K562 (cell line): ENCODE data around the gene GCHFR. TPM values are rescaled to one million over a fixed set of nuclear protein-coding genes. Genes with fewer than 3 reads are reported as not detected.

Source experiments
- ATF2 ChIP-seq: sonication (generic); formaldehyde crosslinking; IDR thresholded peaks from 2 replicates; pipeline ENCODE4 v1.8.1; 2022; ENCODE audit warnings: missing genetic modification reagents
- HNRNPK ChIP-seq: fragments of 200-400 bp; formaldehyde crosslinking; IDR thresholded peaks from one replicate; pipeline ENCODE4 v1.6.1; 2018; ENCODE audit warnings: mild to moderate bottlenecking, low read depth, low read length; ENCODE audit not compliant: poor library complexity, severe bottlenecking
- MAFF ChIP-seq: IDR thresholded peaks from 2 replicates; pipeline ENCODE4 v1.6.1; 2012; ENCODE audit warnings: low read length, improper control_type of control experiment
- NFIC ChIP-seq: fragments of 450-650 bp; IDR thresholded peaks from 2 replicates; pipeline ENCODE4 v1.6.1; 2017; ENCODE audit warnings: mild to moderate bottlenecking, inconsistent platforms
- SLC30A9 ChIP-seq: fragments of 250-450 bp; sonication (Bioruptor Pico); IDR thresholded peaks from 2 replicates; pipeline ENCODE4 v1.8.0; 2022; ENCODE audit warnings: mild to moderate bottlenecking, moderate library complexity
- SMAD3 ChIP-seq: fragments of 450-650 bp; formaldehyde crosslinking; conservative IDR thresholded peaks from 2 replicates; pipeline ENCODE4 v1.4.0; 2020; ENCODE audit warnings: mild to moderate bottlenecking
- SRSF9 ChIP-seq: fragments of 200-400 bp; formaldehyde crosslinking; IDR thresholded peaks from 2 replicates; pipeline ENCODE4 v1.6.1; 2017; ENCODE audit warnings: low read depth, low read length, borderline replicate concordance
- STAT5A ChIP-seq: IDR thresholded peaks from 2 replicates; pipeline ENCODE4 v1.6.1; 2012; ENCODE audit warnings: low read length, inconsistent platforms, borderline replicate concordance
- ZFP30 ChIP-seq: fragments of 250-450 bp; sonication (Bioruptor Pico); IDR thresholded peaks from 2 replicates; pipeline ENCODE4 v1.8.0; 2022; ENCODE audit warnings: moderate library complexity, mild to moderate bottlenecking, inconsistent platforms, borderline replicate concordance
- ZFP91 ChIP-seq: sonication (generic); formaldehyde crosslinking; IDR thresholded peaks from 2 replicates; pipeline ENCODE4 v1.8.0; 2022; ENCODE audit warnings: mild to moderate bottlenecking, missing genetic modification reagents
- ZFPM2 ChIP-seq: fragments of 250-450 bp; sonication (Bioruptor Pico); IDR thresholded peaks from 2 replicates; pipeline ENCODE4 v1.5.1; 2022; ENCODE audit warnings: mild to moderate bottlenecking
- ZNF224 ChIP-seq: sonication (generic); formaldehyde crosslinking; IDR thresholded peaks from 2 replicates; pipeline ENCODE4 v1.8.0; 2022; ENCODE audit warnings: mild to moderate bottlenecking, missing genetic modification reagents
- ZNF24 ChIP-seq: fragments of 450-650 bp; IDR thresholded peaks from 2 replicates; pipeline ENCODE4 v1.6.1; 2016
- polyA plus RNA-seq, 8 experiments: library from polyadenylated mRNA; depleted of rRNA in 4 of 8; stranded (reverse) in 5 of 8; unstranded in 3 of 8; fragments of >200 nt; fragmentation: Nextera tagmentation in 2 of 8; fragmentation: Illumina TruSeq in 1 of 8; extraction: Ambion mirVana in 2 of 8; extraction: Trizol in 1 of 8; gene quantifications; 2 replicates each; pipeline versions ENCODE4 v1.2.1 to v1.2.3, GENCODE V29; 2011 to 2014; ENCODE audit warnings: inconsistent platforms in 1 of 8, missing spikeins in 1 of 8
- total RNA-seq, 7 experiments: library from RNA; depleted of rRNA in 6 of 7; stranded (reverse); fragments of >200 nt in 6 of 7; fragmentation: Illumina TruSeq in 2 of 7; extraction: Trizol in 2 of 7; gene quantifications; 2 replicates each; pipeline versions ENCODE4 v1.2.1 to v1.2.3, GENCODE V29; 2011 to 2021; ENCODE audit warnings: low replicate concordance in 1 of 7
- TF ChIP-seq, protein P1 (sequence below), 3 experiments: IDR thresholded peaks in 2 of 3; conservative IDR thresholded peaks in 1 of 3; 2 replicates each; pipeline ENCODE4 v1.5.1; 2011 to 2012; ENCODE audit warnings: low read length in 3 of 3, mild to moderate bottlenecking in 3 of 3, control low read depth in 2 of 3, improper control_type of control experiment in 1 of 3, inconsistent platforms in 1 of 3, low read depth in 1 of 3, mixed read lengths in 1 of 3, moderate library complexity in 1 of 3; ENCODE audit not compliant: insufficient read depth in 2 of 3
- TF ChIP-seq, protein P2 (sequence below): fragments of 450-650 bp; formaldehyde crosslinking; IDR thresholded peaks from 2 replicates; pipeline ENCODE4 v1.4.0; 2022; ENCODE audit warnings: missing genetic modification characterization
- TF ChIP-seq, protein P3 (sequence below): fragments of 450-650 bp; IDR thresholded peaks from 2 replicates; pipeline ENCODE4 v1.7.1; 2018; ENCODE audit warnings: mild to moderate bottlenecking, low read depth; ENCODE audit not compliant: partially characterized antibody
- TF ChIP-seq, protein P4 (sequence below): sonication (generic); formaldehyde crosslinking; IDR thresholded peaks from 2 replicates; pipeline ENCODE4 v1.9.0; 2022; ENCODE audit warnings: mild to moderate bottlenecking, missing genetic modification reagents

GCHFR gene
- total and polyA plus RNA-seq, 9 of the 15 experiments (the other 6 are each of a cell fraction or from before 2014, with no cell fraction given), result 8.7 to 83.5 (median 20.8) TPM

DNA sequence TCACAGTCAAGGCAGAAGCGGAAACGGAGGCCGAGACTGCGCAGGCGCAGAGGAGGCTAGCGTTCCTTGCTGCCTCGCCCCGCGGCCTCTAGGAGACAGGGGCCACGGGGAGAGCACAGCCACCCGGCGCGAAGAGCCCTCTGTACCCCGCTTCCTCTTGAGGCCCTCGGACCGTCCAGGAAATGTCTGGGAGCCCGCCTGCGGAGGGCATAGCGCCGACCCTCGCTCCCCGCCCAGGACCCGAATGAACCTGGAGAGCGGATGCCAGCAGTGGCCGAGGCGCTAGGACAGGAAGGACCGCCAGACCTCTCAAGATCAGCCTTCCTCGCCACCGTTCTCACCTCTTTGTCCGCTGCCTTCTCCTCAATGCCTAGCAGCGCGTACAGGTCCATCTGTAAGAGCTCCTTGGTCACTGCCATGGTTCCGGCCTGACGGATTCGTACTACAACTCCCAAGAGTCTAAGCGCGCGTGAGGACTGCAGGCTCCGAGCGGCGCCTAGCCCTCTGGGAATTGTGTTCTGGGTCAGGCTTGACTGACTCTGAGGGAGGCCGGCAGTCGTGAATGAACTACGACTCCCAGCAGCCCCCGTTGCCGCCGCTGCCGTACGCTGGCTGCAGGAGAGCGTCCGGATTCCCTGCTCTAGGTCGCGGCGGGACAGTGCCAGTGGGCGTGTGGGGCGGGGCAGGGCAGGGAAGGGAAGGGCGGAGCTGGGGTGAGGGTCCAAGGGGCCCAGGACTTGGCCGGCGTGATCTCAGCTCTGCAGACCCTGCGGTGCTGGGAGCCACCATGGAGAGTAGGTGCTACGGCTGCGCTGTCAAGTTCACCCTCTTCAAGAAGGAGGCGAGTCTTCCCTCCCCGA lies 43.4 kb downstream of the GCHFR start, which contains the start of the genes DNAJC17 and ZFYVE19 (continued):
- TF ChIP-seq ZFP91 (CRISPR knock-in tag) (no peak), ZNF24 (no peak), ZFPM2 (CRISPR knock-in tag) (no peak), SLC30A9 (CRISPR knock-in tag) (no peak), STAT5A (no peak), ZNF224 (CRISPR knock-in tag) (no peak), NFIC (no peak), ATF2 (CRISPR knock-in tag) (no peak), HNRNPK (no peak), MAFF (no peak), ZFP30 (CRISPR knock-in tag) (no peak), SRSF9 (no peak), SMAD3 (CRISPR knock-in tag) (0 out of 2 replicates have a peak, but pooled peaks have one; percentile 28)
- TF ChIP-seq, protein P1, sequence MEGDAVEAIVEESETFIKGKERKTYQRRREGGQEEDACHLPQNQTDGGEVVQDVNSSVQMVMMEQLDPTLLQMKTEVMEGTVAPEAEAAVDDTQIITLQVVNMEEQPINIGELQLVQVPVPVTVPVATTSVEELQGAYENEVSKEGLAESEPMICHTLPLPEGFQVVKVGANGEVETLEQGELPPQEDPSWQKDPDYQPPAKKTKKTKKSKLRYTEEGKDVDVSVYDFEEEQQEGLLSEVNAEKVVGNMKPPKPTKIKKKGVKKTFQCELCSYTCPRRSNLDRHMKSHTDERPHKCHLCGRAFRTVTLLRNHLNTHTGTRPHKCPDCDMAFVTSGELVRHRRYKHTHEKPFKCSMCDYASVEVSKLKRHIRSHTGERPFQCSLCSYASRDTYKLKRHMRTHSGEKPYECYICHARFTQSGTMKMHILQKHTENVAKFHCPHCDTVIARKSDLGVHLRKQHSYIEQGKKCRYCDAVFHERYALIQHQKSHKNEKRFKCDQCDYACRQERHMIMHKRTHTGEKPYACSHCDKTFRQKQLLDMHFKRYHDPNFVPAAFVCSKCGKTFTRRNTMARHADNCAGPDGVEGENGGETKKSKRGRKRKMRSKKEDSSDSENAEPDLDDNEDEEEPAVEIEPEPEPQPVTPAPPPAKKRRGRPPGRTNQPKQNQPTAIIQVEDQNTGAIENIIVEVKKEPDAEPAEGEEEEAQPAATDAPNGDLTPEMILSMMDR (IDR thresholded peaks at IDR 0.05 in 2 of 3, conservative IDR thresholded peaks at IDR 0.05 in 1 of 3; ENCODE audit: insufficient read depth in 2 of 3, low read depth in 1 of 3, low read length in 3 of 3), result peak; percentile 8 to 21 (median 12); a peak in 2 of 6 replicates
- TF ChIP-seq, protein P2, sequence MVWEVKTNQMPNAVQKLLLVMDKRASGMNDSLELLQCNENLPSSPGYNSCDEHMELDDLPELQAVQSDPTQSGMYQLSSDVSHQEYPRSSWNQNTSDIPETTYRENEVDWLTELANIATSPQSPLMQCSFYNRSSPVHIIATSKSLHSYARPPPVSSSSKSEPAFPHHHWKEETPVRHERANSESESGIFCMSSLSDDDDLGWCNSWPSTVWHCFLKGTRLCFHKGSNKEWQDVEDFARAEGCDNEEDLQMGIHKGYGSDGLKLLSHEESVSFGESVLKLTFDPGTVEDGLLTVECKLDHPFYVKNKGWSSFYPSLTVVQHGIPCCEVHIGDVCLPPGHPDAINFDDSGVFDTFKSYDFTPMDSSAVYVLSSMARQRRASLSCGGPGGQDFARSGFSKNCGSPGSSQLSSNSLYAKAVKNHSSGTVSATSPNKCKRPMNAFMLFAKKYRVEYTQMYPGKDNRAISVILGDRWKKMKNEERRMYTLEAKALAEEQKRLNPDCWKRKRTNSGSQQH (CRISPR knock-in tag), result 0 out of 2 replicates have a peak, but pooled peaks have one; percentile 55
- TF ChIP-seq, protein P3, sequence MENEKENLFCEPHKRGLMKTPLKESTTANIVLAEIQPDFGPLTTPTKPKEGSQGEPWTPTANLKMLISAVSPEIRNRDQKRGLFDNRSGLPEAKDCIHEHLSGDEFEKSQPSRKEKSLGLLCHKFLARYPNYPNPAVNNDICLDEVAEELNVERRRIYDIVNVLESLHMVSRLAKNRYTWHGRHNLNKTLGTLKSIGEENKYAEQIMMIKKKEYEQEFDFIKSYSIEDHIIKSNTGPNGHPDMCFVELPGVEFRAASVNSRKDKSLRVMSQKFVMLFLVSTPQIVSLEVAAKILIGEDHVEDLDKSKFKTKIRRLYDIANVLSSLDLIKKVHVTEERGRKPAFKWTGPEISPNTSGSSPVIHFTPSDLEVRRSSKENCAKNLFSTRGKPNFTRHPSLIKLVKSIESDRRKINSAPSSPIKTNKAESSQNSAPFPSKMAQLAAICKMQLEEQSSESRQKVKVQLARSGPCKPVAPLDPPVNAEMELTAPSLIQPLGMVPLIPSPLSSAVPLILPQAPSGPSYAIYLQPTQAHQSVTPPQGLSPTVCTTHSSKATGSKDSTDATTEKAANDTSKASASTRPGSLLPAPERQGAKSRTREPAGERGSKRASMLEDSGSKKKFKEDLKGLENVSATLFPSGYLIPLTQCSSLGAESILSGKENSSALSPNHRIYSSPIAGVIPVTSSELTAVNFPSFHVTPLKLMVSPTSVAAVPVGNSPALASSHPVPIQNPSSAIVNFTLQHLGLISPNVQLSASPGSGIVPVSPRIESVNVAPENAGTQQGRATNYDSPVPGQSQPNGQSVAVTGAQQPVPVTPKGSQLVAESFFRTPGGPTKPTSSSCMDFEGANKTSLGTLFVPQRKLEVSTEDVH, result no peak
- TF ChIP-seq, protein P4, sequence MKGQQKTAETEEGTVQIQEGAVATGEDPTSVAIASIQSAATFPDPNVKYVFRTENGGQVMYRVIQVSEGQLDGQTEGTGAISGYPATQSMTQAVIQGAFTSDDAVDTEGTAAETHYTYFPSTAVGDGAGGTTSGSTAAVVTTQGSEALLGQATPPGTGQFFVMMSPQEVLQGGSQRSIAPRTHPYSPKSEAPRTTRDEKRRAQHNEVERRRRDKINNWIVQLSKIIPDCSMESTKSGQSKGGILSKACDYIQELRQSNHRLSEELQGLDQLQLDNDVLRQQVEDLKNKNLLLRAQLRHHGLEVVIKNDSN (CRISPR knock-in tag), result peak; percentile 49
